Activated naive CD4-positive, alpha-beta T cell treated with anti-CD3 and anti-CD28 coated beads, Interleukin-2, amount 50 U/mL, for 24 hours (primary cell): Measurements from ENCODE around the gene ZFYVE9.
"Not testable (repeated sequence)": the region's sequence is repeated elsewhere in the genome, so short reads cannot be mapped to it uniquely, and the experiment has no call there.

Experiments
- H3K27ac Mint-ChIP-seq: one replicate; pipeline ENCODE4 v1.8.0; 2021; ENCODE audit warnings: mild to moderate bottlenecking, mixed read lengths
- H3K27me3 Mint-ChIP-seq: one replicate; pipeline ENCODE4 v1.8.0; 2021; ENCODE audit warnings: mixed read lengths
- H3K36me3 Mint-ChIP-seq: one replicate; pipeline ENCODE4 v1.8.0; 2021; ENCODE audit warnings: mixed read lengths
- H3K4me1 Mint-ChIP-seq: one replicate; pipeline ENCODE4 v1.8.0; 2021; ENCODE audit warnings: mixed read lengths
- H3K4me3 Mint-ChIP-seq: one replicate; pipeline ENCODE4 v1.8.0; 2021; ENCODE audit warnings: mild to moderate bottlenecking, mixed read lengths
- H3K9me3 Mint-ChIP-seq: one replicate; pipeline ENCODE4 v1.8.0; 2021; ENCODE audit warnings: mixed read lengths

Gene ZFYVE9

GRCh38 chr1:52141513-52142219 lies at the start of gene ZFYVE9:
TSS of gene ZFYVE9 (plus strand) at chr1:52142089. CDS start at chr1:52233207, 91,118 bp downstream.
- H3K27me3 Mint-ChIP-seq: no peaks in the 10 kb centered on the region
- peaks cover 2% of the 10 kb centered on the region for H3K36me3 Mint-ChIP-seq
- H3K4me1 Mint-ChIP-seq: peaks cover 53% of the 10 kb centered on the region
- H3K4me3 Mint-ChIP-seq: peak within 1 kb of the TSS; percentile 93
- H3K9me3 Mint-ChIP-seq: no peaks in the 10 kb centered on the region
- peak within 1 kb of the TSS; percentile 96 for H3K27ac Mint-ChIP-seq

GRCh38 chr1:52094300-52094699 lies 47.6 kb upstream of the ZFYVE9 start:
- not testable (repeated sequence) for H3K4me3 Mint-ChIP-seq, H3K36me3 Mint-ChIP-seq, H3K27ac Mint-ChIP-seq, H3K4me1 Mint-ChIP-seq, H3K27me3 Mint-ChIP-seq, H3K9me3 Mint-ChIP-seq

GRCh38 chr1:52096216-52096615 lies 45.7 kb upstream of the ZFYVE9 start:
- no peaks in the 10 kb centered on the region for H3K4me1 Mint-ChIP-seq
- H3K36me3 Mint-ChIP-seq: peaks cover 2% of the 10 kb centered on the region
- H3K27me3 Mint-ChIP-seq: no peaks in the 10 kb centered on the region
- no peak overlapping the region for H3K27ac Mint-ChIP-seq
- H3K9me3 Mint-ChIP-seq: no peaks in the 10 kb centered on the region
- H3K4me3 Mint-ChIP-seq: no peak overlapping the region

- Mint-ChIP-seq H3K27me3 (no peaks in the 10 kb centered on the region), H3K27ac (no peak overlapping the region), H3K4me3 (no peak overlapping the region), H3K9me3 (no peaks in the 10 kb centered on the region), H3K36me3 (no peaks in the 10 kb centered on the region), H3K4me1 (no peaks in the 10 kb centered on the region)
Observed at GRCh38 chr1:52098139-52098871, 43.6 kb upstream of the ZFYVE9 start.

- Mint-ChIP-seq H3K27me3 (no peaks in the 10 kb centered on the region), H3K4me1 (no peaks in the 10 kb centered on the region), H3K4me3 (no peak overlapping the region), H3K36me3 (no peaks in the 10 kb centered on the region), H3K27ac (no peak overlapping the region), H3K9me3 (no peaks in the 10 kb centered on the region)
Observed at GRCh38 chr1:52102336-52103013, 39.4 kb upstream of the ZFYVE9 start.

GRCh38 chr1:52111492-52111891 lies 30.4 kb upstream of the ZFYVE9 start:
- Mint-ChIP-seq H3K4me1 (no peaks in the 10 kb centered on the region), H3K27me3 (no peaks in the 10 kb centered on the region), H3K27ac (no peak overlapping the region), H3K36me3 (no peaks in the 10 kb centered on the region), H3K4me3 (no peak overlapping the region), H3K9me3 (no peaks in the 10 kb centered on the region)

- Mint-ChIP-seq H3K27ac (no peak overlapping the region), H3K9me3 (no peaks in the 10 kb centered on the region), H3K27me3 (no peaks in the 10 kb centered on the region), H3K36me3 (no peaks in the 10 kb centered on the region), H3K4me3 (no peak overlapping the region), H3K4me1 (no peaks in the 10 kb centered on the region)
Observed at GRCh38 chr1:52112489-52112888, 29.4 kb upstream of the ZFYVE9 start.

- no peaks in the 10 kb centered on the region for H3K27me3 Mint-ChIP-seq
- no peaks in the 10 kb centered on the region for H3K36me3 Mint-ChIP-seq
- H3K27ac Mint-ChIP-seq: no peak overlapping the region
- no peak overlapping the region for H3K4me3 Mint-ChIP-seq
- no peaks in the 10 kb centered on the region for H3K9me3 Mint-ChIP-seq
- H3K4me1 Mint-ChIP-seq: no peaks in the 10 kb centered on the region
Observed at GRCh38 chr1:52119301-52120079, 22.4 kb upstream of the ZFYVE9 start.

GRCh38 chr1:52122384-52122783 lies 19.5 kb upstream of the ZFYVE9 start:
- H3K36me3 Mint-ChIP-seq: no peaks in the 10 kb centered on the region
- peaks cover 11% of the 10 kb centered on the region for H3K4me1 Mint-ChIP-seq
- H3K4me3 Mint-ChIP-seq: no peak overlapping the region
- no peaks in the 10 kb centered on the region for H3K9me3 Mint-ChIP-seq
- H3K27ac Mint-ChIP-seq: no peak overlapping the region
- peaks cover 4% of the 10 kb centered on the region for H3K27me3 Mint-ChIP-seq

- Mint-ChIP-seq H3K9me3 (no peaks in the 10 kb centered on the region), H3K4me3 (no peak overlapping the region), H3K27ac (no peak overlapping the region), H3K4me1 (peaks cover 11% of the 10 kb centered on the region), H3K36me3 (no peaks in the 10 kb centered on the region), H3K27me3 (peaks cover 4% of the 10 kb centered on the region)
Observed at GRCh38 chr1:52123622-52124021, 18.3 kb upstream of the ZFYVE9 start.

- H3K27ac Mint-ChIP-seq: peak overlapping the region; percentile 13
- H3K9me3 Mint-ChIP-seq: no peaks in the 10 kb centered on the region
- H3K4me3 Mint-ChIP-seq: peak overlapping the region; percentile 5
- no peaks in the 10 kb centered on the region for H3K36me3 Mint-ChIP-seq
- peaks cover 4% of the 10 kb centered on the region for H3K27me3 Mint-ChIP-seq
- peaks cover 11% of the 10 kb centered on the region for H3K4me1 Mint-ChIP-seq
Observed at GRCh38 chr1:52125736-52126359, 16.0 kb upstream of the ZFYVE9 start.

- Mint-ChIP-seq H3K9me3 (no peaks in the 10 kb centered on the region), H3K27me3 (peaks cover 4% of the 10 kb centered on the region), H3K4me3 (no peak overlapping the region), H3K4me1 (peaks cover 11% of the 10 kb centered on the region), H3K27ac (no peak overlapping the region), H3K36me3 (no peaks in the 10 kb centered on the region)
Observed at GRCh38 chr1:52127181-52128180, 14.4 kb upstream of the ZFYVE9 start.

GRCh38 chr1:52139817-52140540 lies 1.9 kb upstream of the ZFYVE9 start:
- Mint-ChIP-seq H3K9me3 (no peaks in the 10 kb centered on the region), H3K4me1 (peaks cover 48% of the 10 kb centered on the region), H3K36me3 (peaks cover 2% of the 10 kb centered on the region), H3K27ac (peak overlapping the region; percentile 96), H3K27me3 (no peaks in the 10 kb centered on the region), H3K4me3 (peak overlapping the region; percentile 71)
